ENCODE data around the gene GRHL1.

DNA sequence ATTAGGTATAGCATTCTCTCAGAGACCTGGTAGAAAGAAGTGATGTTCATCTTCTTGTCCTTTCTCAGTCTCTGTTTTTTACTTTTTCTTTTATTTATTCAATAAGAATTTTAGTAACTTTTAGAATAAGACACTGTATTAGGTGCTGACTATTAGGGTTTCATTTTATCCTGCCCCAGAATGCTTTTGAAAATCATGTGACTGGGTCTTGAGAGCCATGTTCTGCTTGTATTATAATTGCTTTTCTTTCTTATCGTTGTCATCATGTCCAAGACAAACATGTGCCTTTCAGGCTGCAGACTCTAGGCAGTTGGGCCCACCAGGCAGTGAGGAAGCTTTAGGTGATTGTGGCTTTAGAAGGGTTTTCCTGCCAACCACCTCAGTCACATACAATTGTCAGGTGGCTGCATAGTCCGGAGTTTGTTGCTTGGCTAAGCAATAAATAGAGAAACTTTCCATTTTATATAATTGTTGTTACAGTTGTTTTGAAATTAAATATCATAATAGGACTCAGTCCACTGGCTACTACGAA is 15.1 kb downstream of the GRHL1 start:
- TF ChIP-seq FOXP2 (optimal IDR thresholded peaks at IDR 0.05; ENCODE audit: borderline replicate concordance, extremely low read depth, extremely low read length, insufficient read depth) (no peak), TAF1 (IDR thresholded peaks at IDR 0.05; ENCODE audit: borderline replicate concordance, insufficient read depth, low read length) (no peak), POLR2AphosphoS5 (IDR thresholded peaks at IDR 0.05; ENCODE audit: low read depth, low read length) (no peak), SIN3A (IDR thresholded peaks at IDR 0.05; ENCODE audit: borderline replicate concordance, insufficient read depth, low read length) (no peak)
- TF ChIP-seq, protein P1, sequence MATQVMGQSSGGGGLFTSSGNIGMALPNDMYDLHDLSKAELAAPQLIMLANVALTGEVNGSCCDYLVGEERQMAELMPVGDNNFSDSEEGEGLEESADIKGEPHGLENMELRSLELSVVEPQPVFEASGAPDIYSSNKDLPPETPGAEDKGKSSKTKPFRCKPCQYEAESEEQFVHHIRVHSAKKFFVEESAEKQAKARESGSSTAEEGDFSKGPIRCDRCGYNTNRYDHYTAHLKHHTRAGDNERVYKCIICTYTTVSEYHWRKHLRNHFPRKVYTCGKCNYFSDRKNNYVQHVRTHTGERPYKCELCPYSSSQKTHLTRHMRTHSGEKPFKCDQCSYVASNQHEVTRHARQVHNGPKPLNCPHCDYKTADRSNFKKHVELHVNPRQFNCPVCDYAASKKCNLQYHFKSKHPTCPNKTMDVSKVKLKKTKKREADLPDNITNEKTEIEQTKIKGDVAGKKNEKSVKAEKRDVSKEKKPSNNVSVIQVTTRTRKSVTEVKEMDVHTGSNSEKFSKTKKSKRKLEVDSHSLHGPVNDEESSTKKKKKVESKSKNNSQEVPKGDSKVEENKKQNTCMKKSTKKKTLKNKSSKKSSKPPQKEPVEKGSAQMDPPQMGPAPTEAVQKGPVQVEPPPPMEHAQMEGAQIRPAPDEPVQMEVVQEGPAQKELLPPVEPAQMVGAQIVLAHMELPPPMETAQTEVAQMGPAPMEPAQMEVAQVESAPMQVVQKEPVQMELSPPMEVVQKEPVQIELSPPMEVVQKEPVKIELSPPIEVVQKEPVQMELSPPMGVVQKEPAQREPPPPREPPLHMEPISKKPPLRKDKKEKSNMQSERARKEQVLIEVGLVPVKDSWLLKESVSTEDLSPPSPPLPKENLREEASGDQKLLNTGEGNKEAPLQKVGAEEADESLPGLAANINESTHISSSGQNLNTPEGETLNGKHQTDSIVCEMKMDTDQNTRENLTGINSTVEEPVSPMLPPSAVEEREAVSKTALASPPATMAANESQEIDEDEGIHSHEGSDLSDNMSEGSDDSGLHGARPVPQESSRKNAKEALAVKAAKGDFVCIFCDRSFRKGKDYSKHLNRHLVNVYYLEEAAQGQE (IDR thresholded peaks at IDR 0.05; ENCODE audit: insufficient read depth in 1 of 2, low read depth in 2 of 2, low read length in 2 of 2) = no peak
